Epithelial cell of prostate (primary cell): ENCODE data around the gene APC.
"Not testable (repeated sequence)": the region's sequence is repeated elsewhere in the genome, so short reads cannot be mapped to it uniquely, and the experiment has no call there.

ENCODE experiments used
- DNase-seq: peaks from one replicate; pipeline ENCODE4 v3.0.0-alpha.2; 2011; ENCODE audit warnings: low read depth, low spot score
- H3K27ac ChIP-seq: fragments of 450-650 bp; 2 replicates; pipeline ENCODE4 v1.5.1; 2017; ENCODE audit warnings: mild to moderate bottlenecking

The APC gene

GRCh38 chr5:112847306-112847705, 109.6 kb downstream of the APC start:
- DNase-seq, result no peak
- H3K27ac ChIP-seq, result no peak overlapping the region

GRCh38 chr5:112848116-112848811, 110.6 kb downstream of the APC start:
- DNase-seq, result peak; percentile 16
- H3K27ac ChIP-seq, result no peak overlapping the region

GRCh38 chr5:112849912-112850311, 112.2 kb downstream of the APC start:
- no peak overlapping the region for H3K27ac ChIP-seq
- no peak for DNase-seq

GRCh38 chr5:112854651-112855050, 117.0 kb downstream of the APC start:
- no peak overlapping the region for H3K27ac ChIP-seq
- no peak for DNase-seq

- DNase-seq, result no peak
- no peak overlapping the region for H3K27ac ChIP-seq
Measured at GRCh38 chr5:112857866-112858265, 120.2 kb downstream of the APC start.

- DNase-seq, result not testable (repeated sequence)
- peak overlapping the region; percentile 77 for H3K27ac ChIP-seq
Measured at GRCh38 chr5:112860571-112860928, 122.9 kb downstream of the APC start.

GRCh38 chr5:112860929-112861637, 123.4 kb downstream of the APC start, which contains the start of gene SRP19:
Gene SRP19, plus strand, starts transcription at chr5:112861287. Its CDS starts 90 bp downstream, at chr5:112861377.
- peak within 1 kb of the TSS; percentile 77 for H3K27ac ChIP-seq

GRCh38 chr5:112861638-112861985, 123.9 kb downstream of the APC start:
- peak overlapping the region; percentile 77 for H3K27ac ChIP-seq
- DNase-seq, result no peak

More at GRCh38 chr5:112860929-112861637, 123.4 kb downstream of the APC start, which contains the start of gene SRP19:
- DNase-seq, result peak; percentile 92

GRCh38 chr5:112862085-112862484, 124.4 kb downstream of the APC start:
- no peak for DNase-seq
- H3K27ac ChIP-seq, result peak overlapping the region; percentile 77

GRCh38 chr5:112863549-112863948, 125.9 kb downstream of the APC start:
- DNase-seq, result no peak
- H3K27ac ChIP-seq, result no peak overlapping the region

- DNase-seq, result no peak
- H3K27ac ChIP-seq, result no peak overlapping the region
Measured at GRCh38 chr5:112865128-112865527, 127.4 kb downstream of the APC start.

GRCh38 chr5:112866739-112867138, 129.1 kb downstream of the APC start:
- DNase-seq, result no peak
- no peak overlapping the region for H3K27ac ChIP-seq

GRCh38 chr5:112867411-112867810, 129.7 kb downstream of the APC start:
- no peak for DNase-seq
- no peak overlapping the region for H3K27ac ChIP-seq

GRCh38 chr5:112869948-112870347, 132.3 kb downstream of the APC start:
- no peak for DNase-seq
- H3K27ac ChIP-seq, result no peak overlapping the region

- H3K27ac ChIP-seq, result no peak overlapping the region
- no peak for DNase-seq
Measured at GRCh38 chr5:112870966-112871365, 133.3 kb downstream of the APC start.

GRCh38 chr5:112876362-112876761, 138.7 kb downstream of the APC start:
- H3K27ac ChIP-seq, result peak overlapping the region; percentile 43

GRCh38 chr5:112878101-112878500, 140.4 kb downstream of the APC start:
- no peak for DNase-seq

More at GRCh38 chr5:112876362-112876761, 138.7 kb downstream of the APC start:
- no peak for DNase-seq

GRCh38 chr5:112878760-112879159, 141.1 kb downstream of the APC start:
- H3K27ac ChIP-seq, result peak overlapping the region; percentile 39
- DNase-seq, result peak; percentile 39

More at GRCh38 chr5:112878101-112878500, 140.4 kb downstream of the APC start:
- peak overlapping the region; percentile 39 for H3K27ac ChIP-seq

- H3K27ac ChIP-seq, result no peak overlapping the region
- no peak for DNase-seq
Measured at GRCh38 chr5:112880219-112880964, 142.7 kb downstream of the APC start.

- H3K27ac ChIP-seq, result no peak overlapping the region
- DNase-seq, result no peak
Measured at GRCh38 chr5:112883192-112883591, 145.5 kb downstream of the APC start.

- no peak for DNase-seq
- no peak overlapping the region for H3K27ac ChIP-seq
Measured at GRCh38 chr5:112885001-112885400, 147.3 kb downstream of the APC start.
